Measurements from ENCODE around the gene KCNMB3.
A peak's percentile ranks its signal among the peaks of the same experiment; 100 is the strongest.
"Not testable (repeated sequence)": the region's sequence is repeated elsewhere in the genome, so short reads cannot be mapped to it uniquely, and the experiment has no call there.

KCNMB3 gene

GRCh38 chr3:179265092-179265491, 14.2 kb upstream of the KCNMB3 start:
- H3K27ac ChIP-seq, result no peak overlapping the region
- no peak for DNase-seq (ENCODE audit: low read depth, low spot score)

GRCh38 chr3:179264449-179264848, 13.5 kb upstream of the KCNMB3 start:
- DNase-seq (ENCODE audit: low read depth, low spot score), result no peak
- no peak overlapping the region for H3K27ac ChIP-seq

GRCh38 chr3:179263134-179263533, 12.2 kb upstream of the KCNMB3 start:
- no peak overlapping the region for H3K27ac ChIP-seq

DNA sequence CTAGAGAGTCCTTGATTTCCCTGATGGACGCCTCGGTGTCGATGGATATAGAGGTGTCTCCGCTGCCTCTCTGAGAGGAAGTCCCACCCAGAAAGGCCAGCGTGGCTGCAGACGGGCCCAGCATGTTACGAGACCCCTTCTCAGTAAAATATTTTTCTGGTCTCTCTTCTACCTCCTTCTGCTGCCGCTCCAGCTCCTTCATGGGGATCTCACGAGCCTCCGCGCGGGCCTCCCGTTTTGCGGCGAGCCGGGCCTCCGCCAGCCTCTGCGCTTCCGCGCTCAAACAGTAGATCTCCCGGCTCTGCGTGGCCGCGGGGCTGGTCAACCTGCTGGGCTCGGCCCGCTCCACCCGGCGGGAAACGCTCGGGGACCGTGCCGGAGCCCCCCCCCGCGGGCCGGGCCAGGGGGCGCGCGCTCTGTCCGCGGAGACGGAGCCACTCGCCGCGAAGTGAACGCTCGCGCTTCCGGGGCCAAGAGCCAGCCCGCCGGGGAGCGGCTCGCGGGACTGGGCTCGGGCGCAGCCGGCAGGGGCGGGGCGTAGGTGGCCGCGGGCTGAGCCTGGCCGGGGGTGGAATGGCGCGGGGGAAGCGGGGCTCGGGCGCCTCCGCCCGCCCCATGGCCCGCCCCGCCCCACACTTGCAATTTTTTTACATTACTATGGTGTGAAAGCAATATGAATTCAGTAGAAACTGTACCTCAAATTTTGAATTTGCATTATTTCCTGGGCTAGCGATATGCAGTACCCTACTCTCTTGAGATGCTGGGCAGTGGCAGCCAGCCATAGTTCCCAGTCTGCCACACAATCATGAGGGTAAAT, 10.2 kb upstream of the KCNMB3 start:
- no peak overlapping the region for H3K27ac ChIP-seq
- DNase-seq (ENCODE audit: low read depth, low spot score), result no peak

More at GRCh38 chr3:179263134-179263533, 12.2 kb upstream of the KCNMB3 start:
- no peak for DNase-seq (ENCODE audit: low read depth, low spot score)

GRCh38 chr3:179259959-179260756, 9.2 kb upstream of the KCNMB3 start:
- not testable (repeated sequence) for DNase-seq (ENCODE audit: low read depth, low spot score); H3K27ac ChIP-seq

GRCh38 chr3:179258820-179259219, 7.9 kb upstream of the KCNMB3 start:
- no peak for DNase-seq (ENCODE audit: low read depth, low spot score)
- no peak overlapping the region for H3K27ac ChIP-seq

GRCh38 chr3:179257742-179258141, 6.8 kb upstream of the KCNMB3 start:
- H3K27ac ChIP-seq; DNase-seq (ENCODE audit: low read depth, low spot score): not testable (repeated sequence)

DNA sequence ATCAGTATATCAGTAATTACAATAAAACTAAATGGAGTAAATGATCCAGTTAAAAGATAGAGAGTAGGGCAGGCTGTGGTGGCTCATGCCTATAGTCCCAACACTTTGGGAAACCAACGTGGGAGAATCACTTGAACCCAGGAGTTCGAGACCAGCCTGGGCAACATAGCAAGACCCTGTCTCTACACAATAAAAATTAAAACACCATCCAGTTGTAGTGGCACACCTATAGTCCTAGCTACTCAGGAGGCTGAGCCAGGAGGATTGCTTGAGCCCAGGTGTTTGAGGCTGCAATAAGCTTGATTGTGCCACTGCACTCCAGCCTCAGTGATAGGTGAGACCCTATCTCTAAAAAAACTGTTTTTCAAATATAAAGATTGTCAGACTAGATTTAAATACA, 5.9 kb upstream of the KCNMB3 start:
- H3K27ac ChIP-seq, result no peak overlapping the region
- DNase-seq (ENCODE audit: low read depth, low spot score), result no peak

- H3K27ac ChIP-seq, result no peak overlapping the region
- no peak for DNase-seq (ENCODE audit: low read depth, low spot score)
Measured at GRCh38 chr3:179247289-179248015, 3.5 kb downstream of the KCNMB3 start.

DNA sequence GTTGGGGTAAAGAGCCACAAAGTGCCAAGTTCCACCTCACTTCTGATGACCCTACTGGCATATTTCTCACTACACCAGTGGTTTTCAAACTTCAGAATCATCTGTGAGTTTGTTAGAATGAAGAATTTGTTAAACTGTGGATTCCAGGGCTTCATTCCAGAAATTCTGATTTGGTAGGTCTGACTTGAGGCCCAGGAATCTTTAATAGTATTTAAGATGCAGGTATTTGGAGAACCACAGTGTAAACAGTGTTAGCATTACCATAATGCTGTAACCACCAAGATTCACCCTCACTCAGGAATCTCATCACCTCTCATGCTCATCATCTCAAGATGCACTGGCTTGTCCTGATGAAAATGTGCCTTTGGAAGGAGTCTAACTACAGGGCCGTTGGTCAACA, 6.0 kb downstream of the KCNMB3 start:
- DNase-seq (ENCODE audit: low read depth, low spot score), result no peak
- no peak overlapping the region for H3K27ac ChIP-seq

- not testable (repeated sequence) for DNase-seq (ENCODE audit: low read depth, low spot score); H3K27ac ChIP-seq
Measured at GRCh38 chr3:179242859-179243258, 8.1 kb downstream of the KCNMB3 start.

DNA sequence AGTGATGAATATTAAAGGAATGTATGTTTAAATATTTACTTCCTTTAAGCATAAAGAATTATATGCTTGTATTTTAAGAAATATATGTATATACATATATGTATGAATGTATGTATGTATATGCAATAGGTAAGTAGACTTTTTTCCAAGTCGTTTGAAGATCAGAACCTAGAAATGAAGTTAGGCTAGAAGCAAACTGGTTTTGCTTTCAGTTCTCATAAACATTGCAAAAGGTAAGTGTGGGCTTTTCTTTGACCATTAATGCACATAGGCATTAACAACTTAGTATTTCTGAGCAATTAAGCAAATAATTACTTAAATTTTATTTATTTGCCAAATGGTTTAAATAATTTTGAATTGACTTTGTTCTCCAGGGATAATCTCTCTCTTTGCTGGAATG, 10.6 kb downstream of the KCNMB3 start:
- DNase-seq (ENCODE audit: low read depth, low spot score); H3K27ac ChIP-seq: not testable (repeated sequence)

- H3K27ac ChIP-seq, result no peak overlapping the region
- DNase-seq (ENCODE audit: low read depth, low spot score), result no peak
Measured at GRCh38 chr3:179236669-179237301, 14.1 kb downstream of the KCNMB3 start.

DNA sequence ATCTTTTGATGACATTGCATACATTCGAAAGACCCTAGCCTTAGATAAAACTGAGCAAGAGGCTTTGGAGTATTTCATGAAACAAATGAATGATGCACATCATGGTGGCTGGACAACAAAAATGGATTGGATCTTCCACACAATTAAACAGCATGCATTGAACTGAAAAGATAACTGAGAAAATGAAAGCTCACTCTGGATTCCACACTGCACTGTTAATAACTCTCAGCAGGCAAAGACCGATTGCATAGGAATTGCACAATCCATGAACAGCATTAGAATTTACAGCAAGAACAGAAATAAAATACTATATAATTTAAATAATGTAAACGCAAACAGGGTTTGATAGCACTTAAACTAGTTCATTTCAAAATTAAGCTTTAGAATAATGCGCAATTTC, 16.7 kb downstream of the KCNMB3 start:
- DNase-seq (ENCODE audit: low read depth, low spot score), result no peak
- no peak overlapping the region for H3K27ac ChIP-seq

GRCh38 chr3:179233043-179233442, 17.9 kb downstream of the KCNMB3 start:
- DNase-seq (ENCODE audit: low read depth, low spot score), result no peak

GRCh38 chr3:179229177-179229576, 21.7 kb downstream of the KCNMB3 start:
- no peak overlapping the region for H3K27ac ChIP-seq

More at GRCh38 chr3:179233043-179233442, 17.9 kb downstream of the KCNMB3 start:
- H3K27ac ChIP-seq, result no peak overlapping the region

DNA sequence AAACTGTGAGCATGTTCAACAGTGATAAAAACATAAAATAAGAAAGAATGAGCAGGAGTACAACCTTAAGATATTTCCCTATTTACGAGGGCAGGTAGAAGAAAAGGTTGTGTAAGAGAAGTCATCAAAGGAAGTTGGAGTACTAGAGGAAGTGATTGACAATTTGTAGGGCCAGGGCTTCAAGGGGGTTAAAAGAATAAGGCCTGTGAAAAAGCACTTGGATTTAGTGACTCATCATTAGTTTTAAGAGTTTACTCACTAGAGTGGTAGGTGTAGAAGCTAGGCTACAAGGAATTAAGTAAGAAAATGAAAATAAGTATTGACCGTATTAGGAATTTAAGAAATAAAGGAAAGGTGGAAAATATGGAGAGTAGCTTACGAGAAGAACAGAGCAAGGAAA, 23.6 kb downstream of the KCNMB3 start:
- H3K27ac ChIP-seq, result peak overlapping the region; percentile 6
- DNase-seq (ENCODE audit: low read depth, low spot score), result peak; percentile 10

More at GRCh38 chr3:179229177-179229576, 21.7 kb downstream of the KCNMB3 start:
- DNase-seq (ENCODE audit: low read depth, low spot score), result no peak

DNA sequence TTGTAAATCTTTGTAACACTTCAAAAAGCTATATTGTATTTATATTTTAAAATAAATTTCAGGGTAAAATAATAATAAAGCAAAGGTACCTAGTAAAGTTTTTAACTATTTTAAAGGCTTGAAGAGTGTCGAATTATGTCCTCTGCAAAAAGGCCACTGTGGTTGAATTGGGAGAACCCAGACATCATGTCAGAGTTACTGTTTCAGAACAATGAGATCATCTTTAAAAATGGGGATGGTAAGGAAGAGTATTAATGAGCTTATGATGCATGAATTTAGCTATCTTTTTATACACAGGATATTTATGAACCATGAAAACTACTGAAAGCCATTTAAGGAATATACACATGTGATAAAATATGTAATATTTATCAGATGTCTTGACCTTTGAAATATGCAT, 26.3 kb downstream of the KCNMB3 start:
- no peak overlapping the region for H3K27ac ChIP-seq
- no peak for DNase-seq (ENCODE audit: low read depth, low spot score)

DNA sequence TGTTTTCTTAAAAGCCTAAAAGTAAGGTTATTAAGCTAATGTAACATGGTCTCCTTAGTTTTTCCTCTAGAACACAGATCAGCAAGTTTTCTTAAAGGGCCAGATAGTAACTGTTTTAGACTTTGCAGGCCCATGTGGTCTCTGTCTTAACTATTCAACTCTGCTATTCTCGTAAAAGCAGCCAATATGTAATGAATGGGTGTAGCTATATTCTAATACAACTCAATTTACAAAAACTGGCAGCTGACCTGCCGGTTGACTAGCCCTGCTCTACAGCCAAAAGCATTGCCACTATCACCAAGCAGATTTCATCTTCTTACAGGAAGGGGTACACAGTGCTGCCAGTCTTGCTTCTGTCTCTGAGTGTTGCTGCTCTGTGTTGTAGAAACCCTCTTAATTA, 27.4 kb downstream of the KCNMB3 start:
- no peak for DNase-seq (ENCODE audit: low read depth, low spot score)
- H3K27ac ChIP-seq, result no peak overlapping the region

GRCh38 chr3:179218213-179218612, 32.7 kb downstream of the KCNMB3 start:
- DNase-seq (ENCODE audit: low read depth, low spot score); H3K27ac ChIP-seq: not testable (repeated sequence)

Data from epithelial cell of prostate (primary cell).